GM19468 (cell line): ENCODE measurements around the gene RFNG.

Experiments
- ATAC-seq: cut with Tn5 transposase; IDR thresholded peaks from one replicate; pipeline ENCODE4 v1.9.1; 2021; ENCODE audit warnings: mild to moderate bottlenecking, moderate library complexity, moderate number of reproducible peaks; ENCODE audit not compliant: unreplicated experiment; ENCODE audit errors: extremely low read depth

The RFNG gene, protein sequence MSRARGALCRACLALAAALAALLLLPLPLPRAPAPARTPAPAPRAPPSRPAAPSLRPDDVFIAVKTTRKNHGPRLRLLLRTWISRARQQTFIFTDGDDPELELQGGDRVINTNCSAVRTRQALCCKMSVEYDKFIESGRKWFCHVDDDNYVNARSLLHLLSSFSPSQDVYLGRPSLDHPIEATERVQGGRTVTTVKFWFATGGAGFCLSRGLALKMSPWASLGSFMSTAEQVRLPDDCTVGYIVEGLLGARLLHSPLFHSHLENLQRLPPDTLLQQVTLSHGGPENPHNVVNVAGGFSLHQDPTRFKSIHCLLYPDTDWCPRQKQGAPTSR

DNA sequence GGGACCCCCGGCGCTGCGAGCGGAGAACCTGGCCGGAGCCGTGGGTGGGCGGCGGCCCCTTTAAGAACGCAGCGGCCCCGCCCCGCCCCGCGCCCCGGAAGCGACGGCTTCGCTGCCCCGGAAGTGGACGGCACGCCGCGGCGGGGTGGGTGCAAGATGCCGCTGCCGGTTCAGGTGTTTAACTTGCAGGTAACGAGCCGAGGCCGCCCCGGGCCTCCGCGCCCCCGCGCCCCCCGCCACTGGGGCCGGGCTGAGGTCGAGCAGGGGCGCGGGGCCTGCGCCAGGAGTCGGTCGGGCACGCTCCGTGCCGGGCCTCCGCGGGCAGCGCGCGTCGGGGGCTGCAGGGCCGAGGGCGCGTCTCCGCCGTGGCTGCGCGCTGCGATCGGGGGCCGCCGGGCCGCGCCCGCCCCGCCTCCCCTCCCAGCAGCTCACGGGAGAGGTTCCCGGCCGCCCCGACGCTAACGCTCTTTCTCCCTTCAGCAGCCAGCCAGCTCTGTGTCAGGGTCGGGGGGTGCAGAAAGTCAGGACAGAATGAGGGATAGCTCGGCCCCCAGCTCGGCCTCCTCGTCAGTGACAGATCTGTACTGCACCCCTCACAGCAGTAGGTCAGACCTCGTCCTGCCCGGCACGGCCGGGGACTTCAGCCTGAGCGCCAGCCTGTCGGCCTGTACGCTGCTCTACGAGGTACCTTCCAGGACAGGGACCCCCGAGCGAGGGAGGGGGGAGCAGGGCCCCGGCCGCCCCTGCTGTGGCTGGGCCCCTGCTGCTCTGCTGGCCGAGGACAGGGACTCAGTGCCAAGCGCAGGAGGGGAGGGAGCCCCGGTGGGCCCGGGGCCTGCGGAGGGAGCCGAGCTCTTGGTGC, at the start of gene RFNG, which contains the start of gene GPS1:
TSS of gene RFNG (minus strand) at position 36 of the 862 bp plus-strand sequence. CDS start 45 bp downstream, outside the sequence.
TSS of gene GPS1 (plus strand) at position 123 of the 862 bp plus-strand sequence. CDS start at position 157, 34 bp downstream.
- ATAC-seq, result no peak

DNA sequence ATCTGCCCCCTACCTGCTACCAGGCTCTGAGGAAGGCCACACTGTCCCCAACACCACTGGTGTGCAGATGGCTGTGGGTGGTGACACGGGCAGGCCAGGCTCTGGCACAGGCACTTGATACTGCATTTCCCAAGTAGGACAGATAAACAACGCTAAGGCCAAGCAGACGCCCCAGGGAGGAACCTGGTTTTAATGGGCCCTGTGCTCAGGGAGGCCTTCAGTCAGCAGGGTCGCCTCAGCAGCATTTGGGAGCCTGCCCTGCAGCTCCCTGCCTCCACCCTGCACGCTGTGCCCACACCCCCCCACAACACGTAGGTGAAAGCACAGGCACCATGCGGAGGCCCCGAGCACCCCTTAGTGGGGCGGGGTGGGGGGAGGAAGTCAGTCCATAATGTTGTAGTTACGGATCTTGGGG, 49.7 kb upstream of the RFNG start:
- no peak for ATAC-seq

DNA sequence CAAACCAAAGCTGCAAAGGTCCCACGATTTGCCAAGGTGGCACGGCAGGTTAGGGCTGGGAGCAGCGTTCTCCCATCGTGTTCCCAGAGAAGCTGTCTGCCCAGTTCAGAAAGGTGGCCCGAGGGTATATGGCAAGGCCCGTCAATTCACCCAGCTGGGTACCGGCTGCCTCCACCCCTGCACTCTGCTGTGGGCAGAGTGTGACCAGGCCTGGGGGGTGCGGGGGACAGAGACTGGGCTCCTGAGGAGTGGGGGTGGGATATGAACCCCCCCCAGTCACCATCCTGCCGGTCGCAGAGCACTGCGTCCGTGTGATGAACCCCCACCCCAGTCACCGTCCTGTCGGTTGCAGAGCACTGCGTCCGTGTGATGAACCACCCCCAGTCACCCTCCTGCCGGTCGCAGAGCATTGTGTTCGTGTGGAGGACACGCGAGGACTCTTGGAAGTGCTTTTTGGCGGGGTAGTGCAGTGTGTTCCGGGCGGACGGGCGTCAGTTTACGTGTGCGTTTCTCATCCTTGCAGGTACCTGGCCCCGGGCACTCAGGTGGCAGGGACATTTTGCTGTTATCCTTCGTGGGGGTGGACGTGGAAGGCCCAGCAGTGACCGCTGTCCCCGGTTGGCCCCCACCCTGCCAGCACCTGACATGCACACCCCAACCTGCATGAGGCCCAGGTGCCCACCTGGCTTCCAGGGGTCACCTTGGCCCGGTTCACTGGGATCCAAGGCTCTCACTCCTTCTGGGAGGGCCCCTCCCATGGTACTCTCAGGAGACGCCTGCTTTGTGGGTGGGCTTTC, 49.1 kb upstream of the RFNG start:
- no peak for ATAC-seq

GRCh38 chr17:82098939-82099763, 47.5 kb upstream of the RFNG start:
- no peak for ATAC-seq

- ATAC-seq, result peak; percentile 47
Measured at GRCh38 chr17:82098169-82098938, 46.7 kb upstream of the RFNG start, which contains the start of gene FASN. TSS of gene FASN (minus strand) at chr17:82098236. CDS start at chr17:82096445, 1,791 bp downstream.

DNA sequence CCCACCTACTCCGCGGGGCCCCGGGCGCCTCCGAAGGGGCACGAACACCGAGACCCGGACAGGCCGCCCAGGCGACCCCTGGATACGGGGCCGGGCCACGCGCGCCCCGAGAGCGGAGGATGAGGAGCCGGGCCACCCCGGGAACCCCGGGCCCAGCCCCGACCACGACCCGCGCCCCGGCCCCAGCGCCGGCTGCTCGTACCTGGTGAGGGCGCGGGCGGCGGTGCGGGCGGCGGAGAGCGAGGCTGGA, 46.2 kb upstream of the RFNG start:
- ATAC-seq, result peak; percentile 3

DNA sequence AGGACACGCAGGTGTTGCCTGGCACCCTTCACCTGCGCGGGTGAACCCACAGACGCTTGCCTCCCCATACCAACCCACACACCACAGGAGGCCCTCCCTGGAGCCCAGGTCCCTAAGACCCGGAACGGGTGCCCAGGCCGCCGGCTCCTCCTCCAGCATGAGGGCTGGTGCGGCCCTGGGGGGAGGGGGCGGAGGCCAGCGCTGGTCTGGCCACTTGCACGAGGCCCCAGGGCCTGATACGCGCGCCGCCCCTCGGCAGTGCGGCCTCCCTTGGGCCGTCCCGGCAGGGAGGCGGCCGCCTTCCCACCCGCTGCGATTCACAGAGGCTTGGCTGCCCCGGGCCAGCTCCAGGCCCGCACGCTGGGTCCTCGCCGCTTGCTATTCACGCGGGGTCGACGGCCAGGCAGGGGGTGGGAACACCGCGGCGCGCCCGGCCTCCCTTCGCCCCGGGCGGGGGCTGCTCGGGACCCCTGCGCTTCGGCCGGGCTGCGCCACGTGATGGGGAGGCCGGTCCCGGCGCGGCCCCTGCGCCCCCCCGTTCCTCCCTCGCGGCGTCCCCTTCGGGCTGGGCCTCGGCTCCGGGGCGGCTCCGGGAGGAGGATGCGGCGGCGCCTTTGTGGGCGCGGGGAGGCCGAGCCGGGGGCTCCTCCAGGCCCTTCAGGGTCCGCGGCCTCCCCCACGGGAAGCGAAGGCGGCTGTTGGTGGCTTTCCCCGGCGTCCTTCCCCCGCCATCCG, 45.7 kb upstream of the RFNG start:
- no peak for ATAC-seq

DNA sequence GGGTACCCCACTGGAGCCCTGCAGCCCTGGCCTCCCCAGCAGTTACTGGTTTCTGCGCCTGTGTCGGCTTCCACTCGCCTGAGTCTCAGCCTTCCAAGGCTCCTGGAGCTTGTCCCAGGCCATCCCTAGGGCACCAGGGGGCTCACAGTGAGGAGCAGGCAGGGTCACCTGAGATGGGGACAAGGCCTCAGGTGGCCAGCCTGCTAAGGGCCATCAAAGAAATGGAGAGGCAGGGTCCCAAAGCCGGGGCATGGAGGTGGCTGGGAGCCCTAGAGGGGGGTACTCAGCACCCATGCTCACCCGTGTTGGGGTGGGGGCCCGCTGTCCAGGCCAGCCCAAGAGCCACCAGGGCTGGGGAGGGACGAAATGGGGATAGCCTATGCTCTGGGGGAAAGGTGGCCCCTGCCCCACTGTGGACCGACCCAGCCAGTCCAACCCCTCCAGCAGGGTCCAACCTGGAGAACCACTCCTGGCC, 45.1 kb upstream of the RFNG start:
- no peak for ATAC-seq

DNA sequence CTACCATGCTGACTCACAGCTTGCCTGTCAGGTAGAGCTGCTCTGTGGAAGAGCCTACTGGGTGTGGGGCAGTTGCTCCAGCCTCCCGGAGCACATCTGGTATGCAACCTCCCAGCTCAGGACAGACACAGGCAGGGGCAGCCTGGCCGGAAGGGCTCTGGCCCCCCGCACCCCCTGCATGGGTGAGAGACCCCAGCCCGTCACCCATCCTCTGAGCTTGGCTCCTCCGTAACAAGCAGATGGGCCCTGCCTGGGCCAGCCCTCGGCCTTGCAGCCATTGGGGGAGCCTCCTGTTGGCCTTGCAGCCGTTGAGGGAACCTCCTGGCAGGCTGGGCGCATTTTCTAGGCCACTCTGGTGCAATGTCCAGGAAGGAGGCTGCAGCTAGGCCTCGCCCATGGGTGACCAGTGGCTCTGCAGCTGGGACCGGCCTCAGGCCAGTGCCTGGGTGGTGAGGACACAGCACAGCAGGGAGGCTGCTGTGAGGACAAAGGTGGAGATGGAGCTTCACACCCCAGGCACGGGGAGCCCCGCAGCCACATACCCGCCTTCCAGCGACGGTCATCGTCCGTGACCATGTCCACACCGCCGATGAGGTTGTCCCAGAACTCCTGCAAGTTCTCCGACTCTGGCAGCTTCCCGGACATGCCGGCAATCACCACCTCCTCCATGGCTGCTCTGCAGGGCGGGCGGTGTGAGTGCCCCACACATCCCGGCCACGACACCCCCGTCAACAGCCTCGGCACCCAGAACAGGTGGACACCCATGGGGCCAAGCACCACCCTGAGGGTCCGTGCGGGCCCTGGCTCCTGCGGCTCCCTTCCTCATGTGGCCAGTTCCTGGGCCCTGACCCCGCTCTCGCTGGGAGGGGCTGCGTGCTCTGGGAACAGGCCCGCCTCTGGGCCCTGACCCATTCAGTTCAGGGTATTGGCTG, 44.4 kb upstream of the RFNG start:
- ATAC-seq, result no peak

GRCh38 chr17:82094931-82095776, 43.5 kb upstream of the RFNG start:
- ATAC-seq, result no peak

GRCh38 chr17:82092995-82093751, 41.6 kb upstream of the RFNG start:
- ATAC-seq, result no peak

GRCh38 chr17:82092628-82092994, 41.0 kb upstream of the RFNG start:
- no peak for ATAC-seq

DNA sequence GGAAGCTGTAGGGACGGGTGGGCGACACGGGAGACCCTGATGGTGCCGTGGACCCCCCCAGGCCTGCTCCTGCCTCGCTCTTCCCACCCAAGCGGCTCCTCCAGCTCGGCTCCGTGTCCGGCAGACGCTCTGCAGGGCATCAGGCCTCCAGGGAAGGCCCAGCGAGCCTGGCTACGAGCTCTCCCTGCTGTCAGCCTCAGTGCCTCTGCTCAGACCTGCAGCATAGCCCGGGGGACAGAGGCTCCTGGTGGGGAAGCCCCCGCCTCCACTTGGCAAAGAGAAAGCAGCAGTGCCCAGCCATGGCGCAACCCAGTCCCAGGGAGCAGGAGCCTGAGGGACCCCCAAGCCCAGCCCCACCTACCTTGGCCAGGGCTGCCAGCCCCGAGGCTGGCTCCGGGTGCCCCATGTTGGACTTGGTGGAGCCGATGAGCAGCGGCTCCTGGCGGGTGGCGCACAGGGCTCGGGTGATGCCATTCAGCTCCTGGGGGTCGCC, 40.5 kb upstream of the RFNG start:
- ATAC-seq, result no peak

DNA sequence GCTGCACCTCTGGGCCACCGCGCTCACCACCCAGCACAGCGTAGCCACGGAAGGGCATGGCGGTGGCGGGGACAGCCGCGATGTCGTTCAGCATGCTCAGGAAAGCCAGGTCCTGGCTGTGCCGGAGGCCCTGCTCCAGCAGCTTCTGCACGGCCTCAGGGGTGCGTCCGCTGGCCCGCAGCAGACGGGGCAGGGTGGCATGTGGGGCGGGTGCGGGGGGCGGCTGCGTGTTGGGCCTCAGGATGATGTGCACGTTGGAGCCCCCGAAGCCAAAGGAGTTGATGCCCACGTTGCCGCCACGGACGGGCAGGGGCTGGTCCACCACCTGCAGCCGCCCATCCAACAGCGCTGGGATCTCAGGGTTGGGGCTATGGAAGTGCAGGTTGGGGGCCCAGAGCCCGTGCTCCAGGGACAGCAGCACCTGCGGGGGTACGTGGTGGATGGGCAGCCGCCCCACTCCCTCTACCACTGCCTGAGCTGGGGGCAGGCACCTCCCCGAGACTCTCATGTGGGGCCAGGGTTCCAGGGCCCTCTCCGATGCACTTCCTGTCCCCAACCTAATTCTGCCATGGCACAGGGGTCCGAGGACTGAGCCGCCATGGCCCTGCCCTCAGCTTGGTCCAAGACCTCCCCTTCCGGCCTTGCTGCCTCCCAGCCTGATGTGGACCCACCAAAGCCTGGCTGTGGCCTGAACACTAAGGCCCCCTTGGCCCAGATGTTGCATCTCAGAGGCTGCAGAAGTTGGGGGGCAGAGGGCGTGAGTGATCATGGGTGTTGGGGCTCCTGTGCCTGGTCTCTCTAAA, 39.9 kb upstream of the RFNG start:
- no peak for ATAC-seq
